Uterus (tissue), 4 donors: ENCODE results near the gene KCND3. TPM values are rescaled to one million over a fixed set of nuclear protein-coding genes. Genes with fewer than 3 reads are reported as not detected.

ENCODE experiments used
- DNase-seq, 2 donors: peaks; one replicate each; pipeline ENCODE4 v3.0.0-alpha.2; 2019 to 2020
- H3K27ac ChIP-seq, 2 donors: fragments of 200-600 bp; sonication (generic); 1 replicate in 1 of 2; 2 replicates in 1 of 2; pipeline ENCODE4 v1.5.1; 2016 to 2018
- H3K27me3 ChIP-seq, 2 donors: fragments of 200-600 bp; sonication (generic); one replicate each; pipeline ENCODE4 v1.5.1; 2018 to 2019; ENCODE audit warnings: control low read depth in 1 of 2
- H3K36me3 ChIP-seq, 2 donors: fragments of 200-600 bp; sonication (generic); one replicate each; pipeline ENCODE4 v1.5.1; 2019; ENCODE audit warnings: control low read depth in 1 of 2
- H3K4me1 ChIP-seq, 2 donors: fragments of 200-600 bp; sonication (generic); one replicate each; pipeline ENCODE4 v1.5.1; 2018 to 2019; ENCODE audit warnings: control low read depth in 1 of 2
- H3K4me3 ChIP-seq, 2 donors: fragments of 200-600 bp; sonication (generic); 1 replicate in 1 of 2; 2 replicates in 1 of 2; pipeline ENCODE4 v1.5.1; 2018 to 2019; ENCODE audit warnings: mild to moderate bottlenecking in 1 of 2
- H3K9me3 ChIP-seq, 2 donors: fragments of 200-600 bp; sonication (generic); one replicate each; pipeline ENCODE4 v1.5.1; 2019; ENCODE audit warnings: control low read depth in 1 of 2
- POLR2A ChIP-seq, 2 donors: fragments of 450-650 bp; IDR thresholded peaks; one replicate each; pipeline ENCODE4 v1.6.1; 2016; ENCODE audit warnings: antibody characterized with exemption in 2 of 2, mild to moderate bottlenecking in 1 of 2, moderate library complexity in 1 of 2
- intact Hi-C: fragments of 100-400 bp; cut with DNase I; formaldehyde crosslinking; loops from one replicate; pipeline ENCODE4 v1.15.1; 2023; ENCODE audit warnings: low total_unique reads
- total RNA-seq, 4 donors: library from RNA; depleted of rRNA in 3 of 4; stranded (reverse); fragments of >200 nt in 3 of 4; gene quantifications; one replicate each; pipeline versions ENCODE4 v1.1.0 to v1.2.4, GENCODE V29; 2014 to 2023
- TF ChIP-seq, protein P1 (sequence below), 4 experiments: fragments of 200-600 bp in 2 of 4; fragments of 450-650 bp in 2 of 4; sonication (generic) in 2 of 4; IDR thresholded peaks; one replicate each; pipeline ENCODE4 v1.5.1; 2016 to 2019; ENCODE audit warnings: antibody characterized with exemption in 4 of 4, mild to moderate bottlenecking in 2 of 4, moderate library complexity in 1 of 4
- donor health status: DM: yes; HTN: yes; CAD: no.

Gene KCND3
- total RNA-seq, 4 donors from 2014 or later: 5.0 to 13.5 (median 7.2) TPM

DNA sequence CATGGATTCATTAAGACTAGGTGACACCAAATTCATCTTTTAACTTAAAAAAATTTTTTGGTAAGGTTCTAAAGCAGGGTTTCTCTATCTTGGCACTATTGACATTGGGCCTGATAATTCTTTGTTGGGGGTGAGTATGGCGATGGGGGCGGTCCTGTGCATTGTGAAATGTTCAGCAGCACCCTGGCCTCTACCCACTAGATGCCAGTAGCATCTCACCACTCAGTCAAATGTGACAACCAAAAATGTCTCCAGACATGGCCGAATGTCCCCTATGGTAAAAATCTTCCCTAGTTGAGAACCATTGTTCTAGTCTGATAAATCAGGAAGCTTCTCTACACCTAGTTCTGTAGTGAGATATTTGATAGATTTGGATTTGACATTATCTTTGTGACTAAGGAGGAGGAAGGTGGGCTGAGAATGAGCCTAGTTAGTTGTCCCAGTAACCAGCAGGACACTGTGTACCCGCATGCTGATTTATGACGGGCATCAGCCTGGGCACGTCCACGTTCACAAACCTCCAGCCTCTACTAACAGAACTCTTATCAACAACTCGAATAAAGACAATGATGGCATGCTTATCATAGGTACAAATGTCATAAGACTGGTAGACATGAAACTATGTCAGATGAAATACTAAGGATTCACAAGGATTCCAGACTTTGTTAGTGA, 104.6 kb downstream of the KCND3 start:
- Histone ChIP-seq H3K9me3 (no peaks in the 10 kb centered on the region), H3K4me3 (no peak overlapping the region), H3K4me1 (no peaks in the 10 kb centered on the region), H3K27me3 (no peaks in the 10 kb centered on the region), H3K27ac (no peak overlapping the region), H3K36me3 (no peaks in the 10 kb centered on the region)
- TF ChIP-seq, protein P1, sequence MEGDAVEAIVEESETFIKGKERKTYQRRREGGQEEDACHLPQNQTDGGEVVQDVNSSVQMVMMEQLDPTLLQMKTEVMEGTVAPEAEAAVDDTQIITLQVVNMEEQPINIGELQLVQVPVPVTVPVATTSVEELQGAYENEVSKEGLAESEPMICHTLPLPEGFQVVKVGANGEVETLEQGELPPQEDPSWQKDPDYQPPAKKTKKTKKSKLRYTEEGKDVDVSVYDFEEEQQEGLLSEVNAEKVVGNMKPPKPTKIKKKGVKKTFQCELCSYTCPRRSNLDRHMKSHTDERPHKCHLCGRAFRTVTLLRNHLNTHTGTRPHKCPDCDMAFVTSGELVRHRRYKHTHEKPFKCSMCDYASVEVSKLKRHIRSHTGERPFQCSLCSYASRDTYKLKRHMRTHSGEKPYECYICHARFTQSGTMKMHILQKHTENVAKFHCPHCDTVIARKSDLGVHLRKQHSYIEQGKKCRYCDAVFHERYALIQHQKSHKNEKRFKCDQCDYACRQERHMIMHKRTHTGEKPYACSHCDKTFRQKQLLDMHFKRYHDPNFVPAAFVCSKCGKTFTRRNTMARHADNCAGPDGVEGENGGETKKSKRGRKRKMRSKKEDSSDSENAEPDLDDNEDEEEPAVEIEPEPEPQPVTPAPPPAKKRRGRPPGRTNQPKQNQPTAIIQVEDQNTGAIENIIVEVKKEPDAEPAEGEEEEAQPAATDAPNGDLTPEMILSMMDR (IDR thresholded peaks at IDR 0.05): no peak
- TF ChIP-seq POLR2A (IDR thresholded peaks at IDR 0.05): no peak
- DNase-seq: no peak
- intact Hi-C loops: no loop called here

DNA sequence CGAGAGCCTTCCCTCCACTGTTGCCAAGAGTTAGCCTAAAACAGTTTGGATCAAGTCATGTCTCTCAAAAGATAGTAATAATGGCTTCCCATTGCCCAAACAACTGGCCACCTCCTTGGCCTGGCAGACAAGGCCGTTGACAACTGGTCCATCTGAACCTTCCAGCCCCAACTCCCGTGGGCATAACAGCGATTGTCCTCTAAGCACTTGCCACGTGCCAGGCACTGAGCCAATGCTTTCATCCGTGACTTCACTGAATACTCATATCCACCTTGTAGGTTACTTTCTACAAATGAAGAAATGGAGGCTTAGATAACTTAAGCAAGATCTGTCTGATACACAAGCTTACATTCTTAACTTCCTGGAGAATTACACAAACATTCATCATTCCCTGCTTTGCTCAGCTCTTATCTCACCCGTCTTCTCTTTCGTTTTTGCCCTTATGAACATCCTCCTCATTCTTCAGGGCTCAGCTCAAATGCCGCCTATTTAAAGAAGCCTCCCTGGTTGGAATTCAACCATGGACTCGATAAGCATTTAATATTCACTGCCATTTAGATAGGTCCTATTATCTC, 106.4 kb downstream of the KCND3 start:
- no peak overlapping the region for H3K27ac ChIP-seq

DNA sequence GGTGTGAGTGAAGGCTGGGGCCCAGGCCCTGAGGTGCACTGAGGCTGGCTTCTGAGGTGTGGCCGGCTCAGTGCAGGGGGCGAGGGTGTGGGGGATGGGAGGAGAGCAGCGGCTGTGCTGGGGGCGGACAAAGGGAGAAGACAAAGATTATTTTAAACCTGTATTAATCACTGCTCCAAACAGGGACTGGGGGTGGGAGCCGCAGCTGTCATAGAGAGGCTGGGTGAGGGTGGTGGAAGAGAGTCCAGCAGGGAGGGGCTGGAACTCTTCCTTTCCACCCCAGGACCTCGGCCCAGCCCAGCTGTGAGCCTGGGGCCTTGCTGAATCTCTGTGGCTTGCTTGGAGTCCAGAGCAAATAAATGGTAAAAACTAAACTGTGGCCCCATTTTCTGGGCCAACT, 106.9 kb downstream of the KCND3 start:
- intact Hi-C loops: no loop called here
- Histone ChIP-seq H3K9me3 (no peaks in the 10 kb centered on the region), H3K27me3 (no peaks in the 10 kb centered on the region), H3K4me3 (no peak overlapping the region), H3K4me1 (no peaks in the 10 kb centered on the region), H3K27ac (no peak overlapping the region), H3K36me3 (no peaks in the 10 kb centered on the region)
- no peak for DNase-seq
- TF ChIP-seq, protein P1 (IDR thresholded peaks at IDR 0.05): no peak
- TF ChIP-seq POLR2A (IDR thresholded peaks at IDR 0.05): no peak

More for the DNA sequence above, 106.4 kb downstream of the KCND3 start:
- Histone ChIP-seq H3K36me3 (no peaks in the 10 kb centered on the region), H3K9me3 (no peaks in the 10 kb centered on the region), H3K4me1 (no peaks in the 10 kb centered on the region), H3K4me3 (no peak overlapping the region), H3K27me3 (no peaks in the 10 kb centered on the region)
- DNase-seq: no peak
- intact Hi-C loops: no loop called here
- TF ChIP-seq, protein P1 (IDR thresholded peaks at IDR 0.05): no peak
- no peak for TF ChIP-seq POLR2A (IDR thresholded peaks at IDR 0.05)

DNA sequence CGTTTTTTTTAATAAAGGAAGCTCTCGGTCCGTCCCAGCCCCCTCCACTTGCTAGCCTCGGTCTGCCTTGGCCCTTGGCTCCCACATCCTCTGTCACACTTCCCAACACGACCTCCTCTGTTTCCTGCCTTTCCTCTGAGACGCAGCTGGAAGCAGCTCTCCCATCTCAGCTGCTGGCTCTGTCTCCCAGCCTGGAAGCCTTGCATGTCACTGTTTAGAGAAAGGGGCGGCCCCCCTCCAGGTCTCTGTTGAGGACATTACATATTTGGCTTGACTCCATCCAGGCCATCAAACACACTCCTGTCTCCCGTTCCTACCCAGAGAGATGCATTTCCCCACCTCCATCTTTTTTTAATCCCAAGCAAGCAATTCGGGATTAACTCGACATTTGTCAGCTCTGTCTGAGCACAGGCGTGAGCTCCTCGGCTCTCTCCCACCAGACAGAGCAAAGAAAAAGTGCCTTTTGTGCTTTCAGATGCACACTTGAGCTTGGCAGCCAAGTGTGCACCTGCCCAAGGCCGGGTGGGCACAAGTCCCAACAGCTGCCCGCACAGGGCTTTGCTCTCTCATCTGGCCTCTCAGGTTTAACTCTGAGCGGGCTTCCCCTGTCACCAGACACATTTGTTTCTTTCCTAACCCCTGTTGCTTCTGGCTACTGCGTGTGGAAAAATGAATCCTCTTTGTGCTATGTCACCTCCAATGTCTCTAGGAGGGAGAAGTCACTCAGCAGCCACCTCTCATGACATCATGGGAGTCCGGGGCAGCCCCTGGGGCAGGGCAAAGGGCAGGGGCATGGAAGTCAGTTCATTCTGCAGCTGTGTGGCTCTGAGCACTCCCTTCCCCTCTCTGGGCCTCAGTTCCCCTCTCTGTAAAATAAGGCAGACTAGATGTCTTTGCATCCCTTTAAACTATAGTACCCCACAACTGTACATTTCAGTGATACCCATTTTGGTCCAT, 108.3 kb downstream of the KCND3 start:
- Histone ChIP-seq H3K9me3 (no peaks in the 10 kb centered on the region), H3K27me3 (no peaks in the 10 kb centered on the region), H3K36me3 (no peaks in the 10 kb centered on the region), H3K27ac (no peak overlapping the region), H3K4me3 (no peak overlapping the region), H3K4me1 (no peaks in the 10 kb centered on the region)
- intact Hi-C loops: no loop called here
- TF ChIP-seq, protein P1 (IDR thresholded peaks at IDR 0.05): no peak
- no peak for TF ChIP-seq POLR2A (IDR thresholded peaks at IDR 0.05)
- DNase-seq: no peak
